SU-DHL-6 (cell line): ENCODE data around the gene MAN2B1.
A peak's percentile ranks its signal among the peaks of the same experiment; 100 is the strongest.

Experiments
- H2AFZ ChIP-seq: fragments of 200-600 bp; sonication (generic); 2 replicates; pipeline ENCODE4 v1.6.1; 2014; ENCODE audit warnings: low read depth, mild to moderate bottlenecking, moderate library complexity, mixed read lengths, antibody characterized with exemption, low read length; ENCODE audit not compliant: severe bottlenecking
- H3F3A ChIP-seq: fragments of 200-600 bp; shearing (Covaris generic); 2 replicates; pipeline ENCODE4 v1.6.0; 2016; ENCODE audit warnings: antibody characterized with exemption, mild to moderate bottlenecking; ENCODE audit not compliant: insufficient read depth
- H3K27ac ChIP-seq: fragments of 200-600 bp; sonication (generic); 2 replicates; pipeline ENCODE4 v1.5.1; 2016; ENCODE audit warnings: low read depth, mild to moderate bottlenecking, low read length, moderate library complexity, mixed read lengths
- H3K27me3 ChIP-seq: fragments of 200-600 bp; sonication (generic), shearing (Covaris generic); 2 replicates; pipeline ENCODE4 v1.6.0; 2014; ENCODE audit warnings: mild to moderate bottlenecking, low read length
- H3K36me3 ChIP-seq: fragments of 200-600 bp; sonication (generic); 2 replicates; pipeline ENCODE4 v1.6.1; 2014; ENCODE audit warnings: mild to moderate bottlenecking, low read length, mixed read lengths
- H3K4me2 ChIP-seq: fragments of 300-600, 200-600 bp; shearing (Covaris generic), sonication (generic); 2 replicates; pipeline ENCODE4 v1.6.0; 2014; ENCODE audit warnings: low read length, low read depth, mild to moderate bottlenecking; ENCODE audit not compliant: poor library complexity, severe bottlenecking
- H3K4me3 ChIP-seq: fragments of 200-600 bp; sonication (generic); 2 replicates; pipeline ENCODE4 v1.5.1; 2014; ENCODE audit warnings: antibody characterized with exemption, low read length, mild to moderate bottlenecking, mixed read lengths; ENCODE audit not compliant: insufficient read depth, poor library complexity, severe bottlenecking
- H3K79me2 ChIP-seq: fragments of 200-600 bp; sonication (generic); 2 replicates; pipeline ENCODE4 v1.6.1; 2014; ENCODE audit warnings: mild to moderate bottlenecking, low read length, moderate library complexity; ENCODE audit not compliant: insufficient read depth
- H3K9ac ChIP-seq: fragments of 200-600 bp; sonication (generic); 2 replicates; pipeline ENCODE4 v1.7.0; 2014; ENCODE audit warnings: mild to moderate bottlenecking, low read length
- H3K9me2 ChIP-seq: fragments of 200-600 bp; sonication (generic); replicated peaks from 2 replicates; pipeline ENCODE4 v1.6.1; 2014; ENCODE audit warnings: low read length; ENCODE audit not compliant: insufficient read depth
- H3K9me3 ChIP-seq: fragments of 200-600 bp; sonication (generic); 2 replicates; pipeline ENCODE4 v1.6.1; 2014; ENCODE audit warnings: low read length, mixed read lengths; ENCODE audit not compliant: insufficient read depth
- H4K20me1 ChIP-seq: fragments of 200-600 bp; sonication (generic); 2 replicates; pipeline ENCODE4 v1.6.1; 2014; ENCODE audit warnings: low read depth, mild to moderate bottlenecking, antibody characterized with exemption, low read length, moderate library complexity, mixed read lengths
- EZH2phosphoT487 ChIP-seq: fragments of 200-600 bp; sonication (generic), shearing (Covaris generic); conservative IDR thresholded peaks from 2 replicates; pipeline ENCODE4 v1.6.1; 2018; ENCODE audit warnings: mild to moderate bottlenecking, antibody characterized with exemption, low read length, moderate library complexity, mixed read lengths
- TF ChIP-seq, protein P1 (sequence below): fragments of 200-600 bp; sonication (generic); IDR thresholded peaks from one replicate; pipeline ENCODE4 v1.5.1; 2017; ENCODE audit warnings: antibody characterized with exemption, mild to moderate bottlenecking, low read length, moderate library complexity; ENCODE audit not compliant: insufficient read depth, poor library complexity, severe bottlenecking

Gene MAN2B1

DNA sequence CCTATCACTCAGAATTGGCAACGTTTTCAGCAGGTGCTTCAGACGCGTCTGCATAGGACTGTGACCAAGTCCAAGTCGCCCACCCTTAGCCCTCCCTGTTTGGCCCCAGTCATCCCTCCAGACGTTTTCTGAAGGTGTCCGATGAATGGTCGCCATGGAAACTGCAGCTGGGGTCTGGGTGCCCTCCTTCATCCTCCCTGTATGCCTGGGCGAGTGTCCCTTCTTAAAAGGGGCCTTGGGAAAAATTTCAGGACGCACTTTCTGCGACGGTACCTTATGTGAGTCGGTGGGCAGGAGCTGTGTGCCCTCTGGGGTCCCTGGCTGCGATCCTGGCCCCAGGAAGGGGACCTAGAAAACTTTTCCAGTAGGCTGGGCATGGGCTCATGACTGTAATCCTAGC, 25.1 kb downstream of the MAN2B1 start:
- no peak overlapping the region for H2AFZ ChIP-seq
- H3K4me2 ChIP-seq: no peak overlapping the region
- H3K79me2 ChIP-seq: no peaks in the 10 kb centered on the region
- H3K36me3 ChIP-seq: no peaks in the 10 kb centered on the region
- no peaks in the 10 kb centered on the region for H3F3A ChIP-seq
- H3K9me2 ChIP-seq: no peaks in the 10 kb centered on the region
- no peak overlapping the region for H3K27ac ChIP-seq
- no peaks in the 10 kb centered on the region for H3K27me3 ChIP-seq
- H3K4me3 ChIP-seq: no peak overlapping the region
- H3K9ac ChIP-seq: no peak overlapping the region
- TF ChIP-seq, protein P1, sequence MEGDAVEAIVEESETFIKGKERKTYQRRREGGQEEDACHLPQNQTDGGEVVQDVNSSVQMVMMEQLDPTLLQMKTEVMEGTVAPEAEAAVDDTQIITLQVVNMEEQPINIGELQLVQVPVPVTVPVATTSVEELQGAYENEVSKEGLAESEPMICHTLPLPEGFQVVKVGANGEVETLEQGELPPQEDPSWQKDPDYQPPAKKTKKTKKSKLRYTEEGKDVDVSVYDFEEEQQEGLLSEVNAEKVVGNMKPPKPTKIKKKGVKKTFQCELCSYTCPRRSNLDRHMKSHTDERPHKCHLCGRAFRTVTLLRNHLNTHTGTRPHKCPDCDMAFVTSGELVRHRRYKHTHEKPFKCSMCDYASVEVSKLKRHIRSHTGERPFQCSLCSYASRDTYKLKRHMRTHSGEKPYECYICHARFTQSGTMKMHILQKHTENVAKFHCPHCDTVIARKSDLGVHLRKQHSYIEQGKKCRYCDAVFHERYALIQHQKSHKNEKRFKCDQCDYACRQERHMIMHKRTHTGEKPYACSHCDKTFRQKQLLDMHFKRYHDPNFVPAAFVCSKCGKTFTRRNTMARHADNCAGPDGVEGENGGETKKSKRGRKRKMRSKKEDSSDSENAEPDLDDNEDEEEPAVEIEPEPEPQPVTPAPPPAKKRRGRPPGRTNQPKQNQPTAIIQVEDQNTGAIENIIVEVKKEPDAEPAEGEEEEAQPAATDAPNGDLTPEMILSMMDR: no peak
- no peak for TF ChIP-seq EZH2phosphoT487
- no peaks in the 10 kb centered on the region for H4K20me1 ChIP-seq
- no peaks in the 10 kb centered on the region for H3K9me3 ChIP-seq

DNA sequence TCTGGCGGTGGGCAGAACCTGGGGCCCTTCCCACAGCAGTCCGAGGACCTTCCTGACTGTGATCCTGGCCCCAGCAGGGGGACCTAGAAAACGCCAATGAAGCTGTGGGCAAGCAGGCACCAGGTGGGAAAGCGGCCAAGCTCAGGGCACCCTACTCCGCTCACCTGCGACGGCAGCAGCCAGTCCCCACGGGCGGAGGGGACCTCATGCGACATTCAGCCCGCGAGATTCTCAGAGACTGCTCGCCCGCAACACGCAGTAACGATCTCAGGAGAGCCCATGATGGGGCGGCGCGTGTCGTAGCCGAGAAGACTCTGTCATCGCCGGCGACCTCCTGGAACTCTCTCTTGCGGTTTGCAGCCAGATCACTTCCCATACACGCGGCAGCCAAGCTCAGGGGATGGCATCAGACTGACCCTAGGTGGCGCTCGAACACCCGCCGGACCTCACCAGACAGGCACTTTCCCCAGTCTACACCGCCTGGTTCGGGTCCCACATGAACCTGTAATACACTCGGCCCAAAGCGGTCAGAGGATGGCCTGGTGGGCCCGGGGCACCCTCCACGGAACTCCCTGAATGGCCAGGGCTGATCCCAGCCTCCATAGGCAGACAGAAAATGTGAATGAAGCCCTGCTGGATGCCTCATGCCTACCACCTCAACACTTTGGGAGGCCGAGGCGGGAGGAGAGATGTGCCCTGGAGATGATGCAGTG, 26.5 kb downstream of the MAN2B1 start:
- peak overlapping the region; percentile 46 for H3K4me2 ChIP-seq
- no peaks in the 10 kb centered on the region for H4K20me1 ChIP-seq
- H3K36me3 ChIP-seq: no peaks in the 10 kb centered on the region
- TF ChIP-seq, protein P1: peak; percentile 78
- no peak for TF ChIP-seq EZH2phosphoT487
- no peaks in the 10 kb centered on the region for H3K9me2 ChIP-seq
- H3K27ac ChIP-seq: no peak overlapping the region
- H2AFZ ChIP-seq: peak overlapping the region; percentile 85
- no peaks in the 10 kb centered on the region for H3K79me2 ChIP-seq
- H3K4me3 ChIP-seq: no peak overlapping the region
- 0 out of 2 replicates have a peak, but pooled peaks cover 6% of the 10 kb centered on the region for H3F3A ChIP-seq
- peak overlapping the region; percentile 44 for H3K9ac ChIP-seq
- no peaks in the 10 kb centered on the region for H3K27me3 ChIP-seq
- H3K9me3 ChIP-seq: no peaks in the 10 kb centered on the region

DNA sequence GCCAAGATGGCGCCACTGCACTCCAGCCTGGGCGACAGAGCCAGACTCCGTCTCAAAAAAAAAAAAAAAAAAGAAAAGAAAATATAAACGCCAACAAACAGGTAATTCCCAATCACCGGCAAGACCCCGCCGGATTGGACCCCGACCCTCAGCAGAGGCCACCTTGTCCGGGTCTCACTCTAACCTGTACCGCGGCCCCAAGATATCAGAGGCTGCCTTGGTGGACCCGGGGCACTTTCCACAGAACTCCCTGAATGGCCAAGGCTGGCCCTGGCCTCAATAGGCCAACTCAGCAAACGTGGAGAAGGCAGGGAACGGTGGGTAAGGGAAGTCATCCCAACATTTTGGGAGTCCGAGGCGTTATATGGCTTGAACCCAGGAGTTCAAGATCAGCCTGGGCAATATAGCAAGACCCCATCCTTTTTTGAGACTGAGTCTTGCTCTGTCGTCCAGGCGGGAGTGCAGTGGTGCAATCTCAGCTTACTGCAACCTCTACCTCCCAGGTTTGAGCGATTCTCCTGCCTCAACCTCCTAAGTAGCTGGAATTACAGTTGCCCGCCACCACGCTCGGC, 27.8 kb downstream of the MAN2B1 start:
- no peaks in the 10 kb centered on the region for H3K9me2 ChIP-seq
- H2AFZ ChIP-seq: no peak overlapping the region
- H3K79me2 ChIP-seq: no peaks in the 10 kb centered on the region
- no peak for TF ChIP-seq EZH2phosphoT487
- TF ChIP-seq, protein P1: no peak
- H3K4me2 ChIP-seq: no peak overlapping the region
- no peaks in the 10 kb centered on the region for H3K36me3 ChIP-seq
- H3K27ac ChIP-seq: no peak overlapping the region
- no peaks in the 10 kb centered on the region for H4K20me1 ChIP-seq
- H3F3A ChIP-seq: peaks cover 6% of the 10 kb centered on the region; the same call in 1 of the 2 replicates
- no peak overlapping the region for H3K4me3 ChIP-seq
- H3K27me3 ChIP-seq: no peaks in the 10 kb centered on the region
- no peaks in the 10 kb centered on the region for H3K9me3 ChIP-seq
- H3K9ac ChIP-seq: no peak overlapping the region
